HFFc6 (cell line): ENCODE data around the gene CXCL1. TPM values are rescaled to one million over a fixed set of nuclear protein-coding genes. Genes with fewer than 3 reads are reported as not detected.
A peak's percentile ranks its signal among the peaks of the same experiment; 100 is the strongest.

Source experiments
- DNase-seq: peaks from one replicate; pipeline ENCODE4 v3.0.0-alpha.2; 2018
- H3K27ac Mint-ChIP-seq: 2 replicates; pipeline ENCODE4 v1.8.0; 2020; ENCODE audit warnings: mild to moderate bottlenecking, mixed read lengths
- H3K27me3 Mint-ChIP-seq: 2 replicates; pipeline ENCODE4 v1.8.0; 2021; ENCODE audit warnings: mild to moderate bottlenecking, moderate library complexity, mixed read lengths; ENCODE audit not compliant: insufficient read depth
- H3K36me3 Mint-ChIP-seq: 2 replicates; pipeline ENCODE4 v1.8.0; 2021; ENCODE audit warnings: low read depth, mixed read lengths
- H3K4me1 Mint-ChIP-seq: 2 replicates; pipeline ENCODE4 v1.8.0; 2020; ENCODE audit warnings: low read depth, mixed read lengths
- H3K4me3 Mint-ChIP-seq: 2 replicates; pipeline ENCODE4 v1.8.0; 2020; ENCODE audit warnings: mild to moderate bottlenecking, moderate library complexity, mixed read lengths
- H3K9me3 Mint-ChIP-seq: 2 replicates; pipeline ENCODE4 v1.8.0; 2020; ENCODE audit warnings: mild to moderate bottlenecking, mixed read lengths
- CTCF ChIP-seq: fragments of 200-600 bp; sonication (generic); IDR thresholded peaks from 2 replicates; pipeline ENCODE4 v1.5.0; 2021; ENCODE audit warnings: antibody characterized with exemption, mild to moderate bottlenecking
- total RNA-seq, 6 experiments: library from RNA; stranded (reverse); fragmentation: NEBNext Ultra II Directional; extraction: Animal tissue kit (Norgen Biotek cat#: 25700); gene quantifications; 2 replicates in 1 of 6; 3 replicates in 5 of 6; pipeline ENCODE4 v1.2.3, GENCODE V29; 2021

Gene CXCL1
- total RNA-seq, 6 experiments from 2014 or later, result 0.71 to 5.0 (median 4.3) TPM

GRCh38 chr4:73875401-73875800 is 6.2 kb downstream of the CXCL1 start:
- no peak for DNase-seq
- Mint-ChIP-seq H3K27me3 (no peaks in the 10 kb centered on the region; the same call in 1 of the 2 replicates), H3K4me3 (no peak overlapping the region), H3K36me3 (no peaks in the 10 kb centered on the region; the same call in 1 of the 2 replicates), H3K27ac (no peak overlapping the region), H3K9me3 (no peaks in the 10 kb centered on the region), H3K4me1 (peaks cover 13% of the 10 kb centered on the region; the same call in 1 of the 2 replicates)
- no peak for TF ChIP-seq CTCF

GRCh38 chr4:73883306-73883705 is 14.1 kb downstream of the CXCL1 start:
- peak; percentile 23 for DNase-seq
- peak overlapping the region; percentile 81 for H3K27ac Mint-ChIP-seq
- H3K36me3 Mint-ChIP-seq, result no peaks in the 10 kb centered on the region
- no peak for TF ChIP-seq CTCF
- H3K4me1 Mint-ChIP-seq, result peaks cover 48% of the 10 kb centered on the region
- no peaks in the 10 kb centered on the region for H3K9me3 Mint-ChIP-seq
- H3K27me3 Mint-ChIP-seq, result no peaks in the 10 kb centered on the region
- peak overlapping the region; percentile 62 for H3K4me3 Mint-ChIP-seq

GRCh38 chr4:73885574-73886267 is 16.5 kb downstream of the CXCL1 start:
- H3K36me3 Mint-ChIP-seq, result no peaks in the 10 kb centered on the region
- peaks cover 57% of the 10 kb centered on the region for H3K4me1 Mint-ChIP-seq
- H3K4me3 Mint-ChIP-seq, result peak overlapping the region; percentile 35
- DNase-seq, result peak; percentile 21
- no peaks in the 10 kb centered on the region for H3K9me3 Mint-ChIP-seq
- no peak for TF ChIP-seq CTCF
- H3K27ac Mint-ChIP-seq, result peak overlapping the region; percentile 48
- H3K27me3 Mint-ChIP-seq, result no peaks in the 10 kb centered on the region

DNA sequence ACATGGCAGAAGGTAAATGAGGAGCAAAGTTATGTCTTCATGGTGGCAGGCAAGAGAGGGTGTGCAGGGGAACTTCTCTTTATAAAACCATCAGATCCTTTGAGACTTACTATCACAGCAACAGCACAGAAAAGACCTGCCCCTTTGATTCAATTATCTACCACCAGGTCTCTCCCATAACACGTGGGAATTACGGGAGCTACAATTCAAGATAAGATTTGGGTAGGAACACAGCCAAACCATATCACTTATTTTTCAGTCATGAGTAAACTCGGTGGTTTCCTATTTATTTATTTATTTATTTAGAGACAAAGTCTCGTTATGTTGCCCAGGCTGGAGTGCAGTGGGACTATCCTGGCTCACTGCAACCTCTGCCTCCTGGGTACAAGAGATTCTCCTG is 22.1 kb downstream of the CXCL1 start:
- Mint-ChIP-seq H3K27ac (no peak overlapping the region), H3K4me3 (no peak overlapping the region), H3K9me3 (no peaks in the 10 kb centered on the region), H3K4me1 (peaks cover 39% of the 10 kb centered on the region), H3K27me3 (no peaks in the 10 kb centered on the region), H3K36me3 (no peaks in the 10 kb centered on the region)
- TF ChIP-seq CTCF, result no peak
- no peak for DNase-seq

DNA sequence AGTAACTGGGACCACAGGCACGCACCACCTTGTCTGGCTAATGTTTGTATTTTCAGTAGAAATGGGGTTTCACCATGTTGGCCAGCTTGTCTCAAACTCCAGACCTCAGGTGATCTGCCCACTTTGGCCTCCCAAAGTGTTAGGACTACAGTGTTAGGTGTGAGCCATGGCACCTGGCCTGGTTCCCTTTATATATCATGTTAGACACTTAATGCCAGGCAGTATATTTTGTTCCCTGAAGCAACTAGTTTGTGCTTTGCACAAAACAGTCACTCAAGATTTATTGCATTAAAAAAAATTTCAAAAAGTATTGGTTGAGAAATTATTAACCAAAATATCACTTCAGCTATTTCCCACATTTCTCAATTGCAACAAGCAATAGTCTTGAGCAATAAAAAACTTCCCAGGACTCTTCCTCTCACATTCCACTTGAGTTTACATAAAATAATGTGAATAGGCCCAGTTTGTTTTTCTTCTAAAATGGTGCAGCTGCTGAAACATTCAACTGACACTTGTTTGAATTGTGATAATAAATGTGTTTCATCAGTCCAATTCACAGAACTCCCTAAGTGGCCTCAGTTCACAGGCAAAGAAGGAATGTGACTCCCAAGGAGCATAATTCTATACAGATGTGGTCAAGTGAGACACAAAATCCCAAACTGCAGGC is 22.7 kb downstream of the CXCL1 start:
- Mint-ChIP-seq H3K4me3 (no peak overlapping the region), H3K4me1 (peaks cover 33% of the 10 kb centered on the region), H3K36me3 (no peaks in the 10 kb centered on the region), H3K27ac (no peak overlapping the region; the same call in 1 of the 2 replicates), H3K27me3 (no peaks in the 10 kb centered on the region), H3K9me3 (no peaks in the 10 kb centered on the region)
- TF ChIP-seq CTCF, result no peak
- peak; percentile 8 for DNase-seq
